Measurements from ENCODE around the gene DNAL1. TPM values are rescaled to one million over a fixed set of nuclear protein-coding genes. Genes with fewer than 3 reads are reported as not detected.

DNAL1 gene
- total RNA-seq, 1 experiment from 2014 or later, result 12.2 TPM

GRCh38 chr14:73745571-73746519, 101.1 kb downstream of the DNAL1 start:
- TF ChIP-seq, protein P1, sequence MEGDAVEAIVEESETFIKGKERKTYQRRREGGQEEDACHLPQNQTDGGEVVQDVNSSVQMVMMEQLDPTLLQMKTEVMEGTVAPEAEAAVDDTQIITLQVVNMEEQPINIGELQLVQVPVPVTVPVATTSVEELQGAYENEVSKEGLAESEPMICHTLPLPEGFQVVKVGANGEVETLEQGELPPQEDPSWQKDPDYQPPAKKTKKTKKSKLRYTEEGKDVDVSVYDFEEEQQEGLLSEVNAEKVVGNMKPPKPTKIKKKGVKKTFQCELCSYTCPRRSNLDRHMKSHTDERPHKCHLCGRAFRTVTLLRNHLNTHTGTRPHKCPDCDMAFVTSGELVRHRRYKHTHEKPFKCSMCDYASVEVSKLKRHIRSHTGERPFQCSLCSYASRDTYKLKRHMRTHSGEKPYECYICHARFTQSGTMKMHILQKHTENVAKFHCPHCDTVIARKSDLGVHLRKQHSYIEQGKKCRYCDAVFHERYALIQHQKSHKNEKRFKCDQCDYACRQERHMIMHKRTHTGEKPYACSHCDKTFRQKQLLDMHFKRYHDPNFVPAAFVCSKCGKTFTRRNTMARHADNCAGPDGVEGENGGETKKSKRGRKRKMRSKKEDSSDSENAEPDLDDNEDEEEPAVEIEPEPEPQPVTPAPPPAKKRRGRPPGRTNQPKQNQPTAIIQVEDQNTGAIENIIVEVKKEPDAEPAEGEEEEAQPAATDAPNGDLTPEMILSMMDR (IDR thresholded peaks at IDR 0.05; ENCODE audit: insufficient read depth in 1 of 2, low read depth in 1 of 2, low read length in 1 of 2, severe bottlenecking in 1 of 2, unreplicated experiment in 1 of 2), result no peak
- intact Hi-C loops (cut with micrococcal nuclease; ENCODE audit: unreplicated experiment), result no loop called here
- H3K9me3 ChIP-seq, result no peaks in the 10 kb centered on the region
- peaks cover 23% of the 10 kb centered on the region for H3K36me3 Mint-ChIP-seq (ENCODE audit: insufficient read depth, unreplicated experiment)
- H3K4me3 Mint-ChIP-seq (ENCODE audit: unreplicated experiment), result no peak overlapping the region
- DNase-seq, result no peak
- H3K9me3 Mint-ChIP-seq (ENCODE audit: unreplicated experiment), result no peaks in the 10 kb centered on the region
- ChIA-PET POLR2A (interaction anchor here (1.2 kb wide), 1 partner anchor 106 kb away, joined by 5 read pairs; the partner anchor contains the start of gene PTGR2), CTCF (interaction anchor here (0.5 to 2.5 kb wide), 5 partner anchors 12 to 291 kb away, joined by 3 to 14 read pairs (median 11); a partner anchor contains a TSS)
- H3K4me3 ChIP-seq (ENCODE audit: low read depth, low read length), result no peak overlapping the region
- no peaks in the 10 kb centered on the region for H3K27me3 ChIP-seq (replicated peaks; ENCODE audit: control insufficient read depth, insufficient read depth, low read length)
- H3K4me1 Mint-ChIP-seq (ENCODE audit: low read depth, unreplicated experiment), result peaks cover 33% of the 10 kb centered on the region
- H3K36me3 ChIP-seq (ENCODE audit: control insufficient read depth, insufficient read depth, low read length), result no peaks in the 10 kb centered on the region; the same call in 1 of the 2 replicates
- no TSS peak for BruUV-seq (replicated peaks)
- peak overlapping the region; percentile 27 for H3K27ac Mint-ChIP-seq (ENCODE audit: unreplicated experiment)
- H3K4me1 ChIP-seq, result peaks cover 67% of the 10 kb centered on the region
- no peaks in the 10 kb centered on the region for H3K27me3 Mint-ChIP-seq (ENCODE audit: insufficient read depth, unreplicated experiment)

- no peaks in the 10 kb centered on the region; the same call in 1 of the 2 replicates for H3K36me3 ChIP-seq (ENCODE audit: control insufficient read depth, insufficient read depth, low read length)
- H3K9me3 ChIP-seq, result no peaks in the 10 kb centered on the region
- ChIA-PET CTCF (interaction anchor here (0.5 to 2.5 kb wide), 5 partner anchors 12 to 291 kb away, joined by 3 to 14 read pairs (median 4); a partner anchor contains a TSS), POLR2A (interaction anchor here (0.6 kb wide), 1 partner anchor 40 kb away, joined by 6 read pairs; no protein-coding TSS in a partner anchor)
- Mint-ChIP-seq H3K4me3 (ENCODE audit: unreplicated experiment) (no peak overlapping the region), H3K27me3 (ENCODE audit: insufficient read depth, unreplicated experiment) (no peaks in the 10 kb centered on the region), H3K9me3 (ENCODE audit: unreplicated experiment) (no peaks in the 10 kb centered on the region), H3K4me1 (ENCODE audit: low read depth, unreplicated experiment) (peaks cover 24% of the 10 kb centered on the region), H3K36me3 (ENCODE audit: insufficient read depth, unreplicated experiment) (peaks cover 22% of the 10 kb centered on the region), H3K27ac (ENCODE audit: unreplicated experiment) (no peak overlapping the region)
- TF ChIP-seq, protein P1 (IDR thresholded peaks at IDR 0.05; ENCODE audit: insufficient read depth in 1 of 2, low read depth in 1 of 2, low read length in 1 of 2, severe bottlenecking in 1 of 2, unreplicated experiment in 1 of 2), result peak in 1 of 2 experiments; percentile 31
- intact Hi-C loops (cut with micrococcal nuclease; ENCODE audit: unreplicated experiment), result no loop called here
- peaks cover 58% of the 10 kb centered on the region for H3K4me1 ChIP-seq
- DNase-seq, result no peak
- no peaks in the 10 kb centered on the region for H3K27me3 ChIP-seq (replicated peaks; ENCODE audit: control insufficient read depth, insufficient read depth, low read length)
- no TSS peak for BruUV-seq (replicated peaks)
- H3K4me3 ChIP-seq (ENCODE audit: low read depth, low read length), result no peak overlapping the region
These were observed 102.0 kb downstream of the DNAL1 start for GRCh38 chr14:73746520-73747378.
